GM18907 (cell line): ENCODE data around the gene IFNL3.

Experiments
- ATAC-seq: cut with Tn5 transposase; IDR thresholded peaks from one replicate; pipeline ENCODE4 v1.9.1; 2021; ENCODE audit warnings: mild to moderate bottlenecking, moderate library complexity; ENCODE audit not compliant: unreplicated experiment

The IFNL3 gene

GRCh38 chr19:39194832-39195542 is 49.8 kb downstream of the IFNL3 start:
- no peak for ATAC-seq

GRCh38 chr19:39193803-39194202 is 51.0 kb downstream of the IFNL3 start:
- ATAC-seq: no peak
